Spleen (tissue), 7 donors: ENCODE results near the gene OR4F15.

Experiments used
- POLR2A ChIP-seq, 3 donors: fragments of 450-650 bp; IDR thresholded peaks; one replicate each; pipeline ENCODE4 v1.5.1; 2017; ENCODE audit warnings: antibody characterized with exemption in 3 of 3, mild to moderate bottlenecking in 1 of 3
- POLR2AphosphoS5 ChIP-seq, 3 donors: sonication (generic); formaldehyde crosslinking; IDR thresholded peaks; one replicate each; pipeline ENCODE4 v1.5.1; 2017; ENCODE audit warnings: antibody characterized with exemption in 3 of 3
- TF ChIP-seq, protein P1 (sequence below), 11 experiments: fragments of 200-600 bp in 7 of 11; fragments of 450-650 bp in 4 of 11; sonication (generic) in 4 of 11; IDR thresholded peaks in 8 of 11; conservative IDR thresholded peaks in 3 of 11; 1 replicate in 7 of 11; 2 replicates in 4 of 11; pipeline versions ENCODE4 v1.4.0 to v1.8.0; 2016 to 2021; ENCODE audit warnings: antibody characterized with exemption in 11 of 11, inconsistent platforms in 4 of 11, mild to moderate bottlenecking in 1 of 11
- donor health status: DM: no; HTN: no; CAD: no; lungs with moderate emphysema.
- donor health status: DM: no; HTN: no; CAD: no.
- donor health status: DM: no; HTN: no; CAD: no.

DNA sequence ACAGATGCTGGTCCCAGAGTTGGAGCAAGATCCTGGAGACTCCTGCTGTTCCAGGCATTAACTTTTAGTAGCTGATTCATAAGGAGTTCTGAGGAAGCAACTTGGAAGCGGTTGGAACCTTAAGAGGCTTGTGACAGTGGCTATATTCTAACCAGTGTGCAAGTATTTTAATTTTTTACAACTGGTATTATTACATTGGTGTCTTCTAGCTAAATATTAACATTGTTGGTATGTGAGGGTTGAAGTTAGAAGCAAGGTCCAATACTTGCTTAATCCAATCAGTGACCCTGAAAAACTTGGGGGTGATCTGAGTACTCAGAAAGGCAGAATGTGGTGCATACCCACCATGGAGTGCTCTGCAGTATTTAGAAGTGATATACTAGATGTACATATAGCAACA is 1.5 kb upstream of the OR4F15 start:
- TF ChIP-seq, protein P1, sequence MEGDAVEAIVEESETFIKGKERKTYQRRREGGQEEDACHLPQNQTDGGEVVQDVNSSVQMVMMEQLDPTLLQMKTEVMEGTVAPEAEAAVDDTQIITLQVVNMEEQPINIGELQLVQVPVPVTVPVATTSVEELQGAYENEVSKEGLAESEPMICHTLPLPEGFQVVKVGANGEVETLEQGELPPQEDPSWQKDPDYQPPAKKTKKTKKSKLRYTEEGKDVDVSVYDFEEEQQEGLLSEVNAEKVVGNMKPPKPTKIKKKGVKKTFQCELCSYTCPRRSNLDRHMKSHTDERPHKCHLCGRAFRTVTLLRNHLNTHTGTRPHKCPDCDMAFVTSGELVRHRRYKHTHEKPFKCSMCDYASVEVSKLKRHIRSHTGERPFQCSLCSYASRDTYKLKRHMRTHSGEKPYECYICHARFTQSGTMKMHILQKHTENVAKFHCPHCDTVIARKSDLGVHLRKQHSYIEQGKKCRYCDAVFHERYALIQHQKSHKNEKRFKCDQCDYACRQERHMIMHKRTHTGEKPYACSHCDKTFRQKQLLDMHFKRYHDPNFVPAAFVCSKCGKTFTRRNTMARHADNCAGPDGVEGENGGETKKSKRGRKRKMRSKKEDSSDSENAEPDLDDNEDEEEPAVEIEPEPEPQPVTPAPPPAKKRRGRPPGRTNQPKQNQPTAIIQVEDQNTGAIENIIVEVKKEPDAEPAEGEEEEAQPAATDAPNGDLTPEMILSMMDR (IDR thresholded peaks at IDR 0.05 in 8 of 11, conservative IDR thresholded peaks at IDR 0.05 in 3 of 11): no peak
- TF ChIP-seq POLR2AphosphoS5 (IDR thresholded peaks at IDR 0.05) (no peak), POLR2A (IDR thresholded peaks at IDR 0.05) (no peak)
